PC-3 (cell line): Measurements from ENCODE around the gene MTG1.

Experiments used
- CTCF ChIP-seq: fragments of 300-600 bp; sonication (generic); conservative IDR thresholded peaks from 2 replicates; pipeline ENCODE4 v1.5.1; 2017; ENCODE audit warnings: antibody characterized with exemption, low read depth, mild to moderate bottlenecking, low read length
- EZH2phosphoT487 ChIP-seq: fragments of 300-600 bp; sonication (generic); IDR thresholded peaks from 2 replicates; pipeline ENCODE4 v1.6.1; 2018; ENCODE audit warnings: mild to moderate bottlenecking, antibody characterized with exemption, low read length, borderline replicate concordance

GRCh38 chr10:133471300-133472109 is 77.5 kb downstream of the MTG1 start:
- no peak for TF ChIP-seq CTCF
- no peak for TF ChIP-seq EZH2phosphoT487
